ENCODE data around the gene RHOU. TPM values are rescaled to one million over a fixed set of nuclear protein-coding genes. Genes with fewer than 3 reads are reported as not detected.

Gene RHOU
- total RNA-seq, 2 donors from 2014 or later = 6.9 to 9.3 TPM

DNA sequence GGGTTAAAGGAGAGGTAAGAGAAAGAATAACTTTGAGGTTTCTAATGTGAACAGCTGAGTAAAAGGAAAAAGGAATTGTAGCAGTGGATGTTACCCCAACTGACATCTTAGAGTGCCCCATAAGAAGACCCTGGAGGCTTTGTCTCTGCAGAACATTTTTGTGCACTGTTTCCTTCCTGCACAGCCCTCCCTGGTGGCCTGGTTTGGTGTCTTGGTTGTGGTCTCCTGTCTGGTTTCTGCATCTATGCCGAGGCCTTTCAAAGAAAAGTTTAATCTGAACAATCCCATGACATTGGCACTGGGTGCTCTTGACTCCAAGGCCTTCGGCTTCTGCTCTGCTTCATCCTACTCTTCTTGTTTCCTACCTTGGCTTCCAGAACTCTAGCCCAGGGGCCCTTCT lies 57.8 kb downstream of the RHOU start:
- Histone ChIP-seq H3K27ac (no peak overlapping the region), H3K4me3 (no peak overlapping the region), H3K9me3 (no peaks in the 10 kb centered on the region), H3K4me1 (no peaks in the 10 kb centered on the region), H3K27me3 (no peaks in the 10 kb centered on the region), H3K36me3 (replicated peaks in 1 of 2; ENCODE audit: insufficient read depth in 1 of 2, low read depth in 2 of 2) (no peaks in the 10 kb centered on the region)
- no peak for DNase-seq
- ATAC-seq = no peak
- intact Hi-C loops (cut with DNase I) = no loop called here
- no peak for TF ChIP-seq POLR2A (IDR thresholded peaks at IDR 0.05)
- no peak for TF ChIP-seq CTCF (IDR thresholded peaks at IDR 0.05)
- WGBS, 2 donors = 78 to 90% methylated on average over 2 of the region's 2 CpGs

DNA sequence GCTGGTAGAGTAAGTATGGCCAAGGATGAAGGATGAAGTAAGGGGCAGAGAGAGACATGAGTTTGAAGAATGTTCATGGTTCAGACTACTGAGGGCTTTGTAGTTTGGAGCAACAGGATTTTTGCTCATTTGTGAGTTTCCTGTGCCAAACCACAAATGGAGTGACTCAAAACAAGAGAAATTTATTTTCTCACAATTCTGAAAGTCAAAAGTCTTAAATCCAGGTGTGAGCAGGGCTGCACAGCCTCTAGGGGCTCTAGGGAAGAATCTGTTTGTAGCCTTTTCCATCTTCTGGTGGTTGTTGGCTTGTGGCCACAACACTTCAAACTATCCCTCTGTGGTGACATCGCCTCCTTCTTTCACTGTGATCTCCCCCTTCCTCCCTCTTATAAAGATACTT lies 58.9 kb downstream of the RHOU start:
- no peaks in the 10 kb centered on the region for H3K9me3 ChIP-seq
- H3K27me3 ChIP-seq = no peaks in the 10 kb centered on the region
- ATAC-seq (no peak), DNase-seq (no peak)
- intact Hi-C loops (cut with DNase I) = no loop called here
- no peak overlapping the region for H3K4me3 ChIP-seq
- no peak overlapping the region for H3K27ac ChIP-seq
- TF ChIP-seq POLR2A (IDR thresholded peaks at IDR 0.05) (no peak), CTCF (IDR thresholded peaks at IDR 0.05) (no peak)
- no peaks in the 10 kb centered on the region for H3K36me3 ChIP-seq (replicated peaks in 1 of 2; ENCODE audit: insufficient read depth in 1 of 2, low read depth in 2 of 2)
- H3K4me1 ChIP-seq = no peaks in the 10 kb centered on the region
- WGBS, 2 donors = 90 to 93% methylated on average over 1 of the region's 1 CpG

DNA sequence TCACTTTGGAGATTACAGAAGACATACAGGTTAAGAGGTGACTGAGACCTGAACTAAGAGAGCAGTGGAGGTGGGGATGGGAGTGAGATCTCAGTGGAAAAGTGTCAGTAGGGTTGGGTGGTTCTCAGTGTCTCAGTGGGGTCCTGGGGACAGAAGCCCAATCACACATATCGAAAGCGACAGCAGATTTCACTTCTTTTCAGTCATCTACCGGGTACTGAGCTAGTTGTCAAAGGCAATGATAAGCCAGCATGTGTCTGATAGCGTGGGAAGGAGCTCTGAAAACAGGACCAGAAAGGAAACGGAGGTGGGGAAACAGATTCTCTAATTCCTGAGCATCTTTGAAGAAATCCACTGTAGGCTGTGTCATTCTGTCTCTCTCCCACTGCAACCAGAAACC lies 59.5 kb downstream of the RHOU start:
- no peaks in the 10 kb centered on the region for H3K9me3 ChIP-seq
- intact Hi-C loops (cut with DNase I) = no loop called here
- TF ChIP-seq POLR2A (IDR thresholded peaks at IDR 0.05) (no peak), CTCF (IDR thresholded peaks at IDR 0.05) (no peak)
- DNase-seq (no peak), ATAC-seq (no peak)
- no peak overlapping the region for H3K27ac ChIP-seq
- H3K4me3 ChIP-seq = no peak overlapping the region
- H3K4me1 ChIP-seq = no peaks in the 10 kb centered on the region
- H3K36me3 ChIP-seq (replicated peaks in 1 of 2; ENCODE audit: insufficient read depth in 1 of 2, low read depth in 2 of 2) = no peaks in the 10 kb centered on the region
- H3K27me3 ChIP-seq = no peaks in the 10 kb centered on the region
- WGBS, 2 donors = 71 to 88% methylated on average over 5 of the region's 5 CpGs

DNA sequence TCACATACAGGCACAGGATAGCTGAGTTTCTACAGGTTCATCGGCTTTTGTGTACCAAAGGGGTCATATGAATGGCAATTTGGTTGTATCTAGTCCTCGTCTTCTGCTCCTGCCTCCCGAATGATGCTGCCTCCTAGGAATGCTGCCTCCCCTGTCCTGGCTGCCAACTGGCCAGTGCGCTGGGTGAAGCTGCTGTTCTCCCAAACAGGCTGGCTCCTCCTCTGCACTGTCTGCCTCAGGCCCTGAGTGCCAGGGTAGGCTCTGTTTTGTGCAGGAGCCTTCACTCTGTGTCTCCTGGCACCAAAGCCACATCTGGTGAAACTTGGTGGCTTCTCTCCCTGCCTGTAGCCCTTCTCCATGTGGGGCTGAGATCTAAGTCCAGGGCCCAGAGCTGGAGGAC lies 60.3 kb downstream of the RHOU start:
- ATAC-seq (no peak), DNase-seq (no peak)
- Histone ChIP-seq H3K4me3 (no peak overlapping the region), H3K9me3 (no peaks in the 10 kb centered on the region), H3K27me3 (no peaks in the 10 kb centered on the region), H3K36me3 (replicated peaks in 1 of 2; ENCODE audit: insufficient read depth in 1 of 2, low read depth in 2 of 2) (no peaks in the 10 kb centered on the region), H3K27ac (no peak overlapping the region), H3K4me1 (no peaks in the 10 kb centered on the region)
- no peak for TF ChIP-seq CTCF (IDR thresholded peaks at IDR 0.05)
- no peak for TF ChIP-seq POLR2A (IDR thresholded peaks at IDR 0.05)
- intact Hi-C loops (cut with DNase I) = no loop called here
- WGBS, 2 donors = 66 to 69% methylated on average over 3 to 4 of the region's 4 CpGs

Other genes starting within 250 kb of the RHOU start
- gene RNF187, start 248.1 kb upstream of the RHOU start, total RNA-seq = 10 to 100 TPM; 20.0 to 35.9 TPM